ENCODE data around the gene RAB22A.

DNA sequence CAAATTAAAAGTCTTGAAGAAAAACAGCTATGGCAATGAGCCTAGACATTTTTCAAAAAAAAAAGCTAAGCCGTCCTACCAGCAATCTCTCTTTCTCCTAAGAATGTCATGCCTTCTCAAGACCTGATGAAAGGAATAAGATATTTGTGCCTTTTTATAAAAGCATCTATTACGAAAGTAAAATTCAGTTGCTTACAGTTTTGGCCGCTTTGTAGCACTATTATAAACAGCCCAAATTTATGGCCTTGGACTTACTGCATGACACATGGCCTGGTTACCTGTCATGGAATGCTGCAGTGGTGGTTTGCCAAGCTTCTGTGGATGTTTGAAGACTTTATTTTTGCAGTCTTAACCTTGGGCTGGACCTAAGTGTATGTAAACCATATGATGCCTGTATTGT lies 57.4 kb downstream of the RAB22A start:
- TF ChIP-seq CTCF (IDR thresholded peaks at IDR 0.05) (no peak), POLR2A (IDR thresholded peaks at IDR 0.05) (no peak)

Measured in adrenal gland (tissue), 5 donors.